Measurements from ENCODE around the gene GPR27. TPM values are rescaled to one million over a fixed set of nuclear protein-coding genes. Genes with fewer than 3 reads are reported as not detected.

The GPR27 gene
- total and polyA plus RNA-seq, 10 of the 15 experiments (the other 5 are each of a cell fraction or from before 2014, with no cell fraction given), result not detected

- peaks cover 1 to 2% of the 10 kb centered on the region in 2 experiments; a peak in 2 of 4 replicates for H3K27me3 ChIP-seq (replicated peaks in 1 of 2; ENCODE audit: control insufficient read depth in 2 of 2, insufficient read depth in 2 of 2, low read length in 1 of 2)
- no peak for DNase-seq (ENCODE audit: low read depth, low spot score)
- ChIA-PET RAD21 (ENCODE audit: unreplicated experiment) (no interaction called here), SMC1A (ENCODE audit: uncharacterized antibody, unreplicated experiment) (no interaction called here), POLR2A (no interaction called here), CTCF (no interaction called here)
- no TSS peak for BruUV-seq (replicated peaks)
- H3K9ac ChIP-seq (ENCODE audit: control insufficient read depth, insufficient read depth, low read length), result no peak overlapping the region
- no peaks in the 10 kb centered on the region for H3K79me2 ChIP-seq (ENCODE audit: control insufficient read depth, insufficient read depth, low read length)
- no peak overlapping the region for H2AFZ ChIP-seq (ENCODE audit: control insufficient read depth, low read depth, low read length)
- H3K4me1 ChIP-seq (ENCODE audit: control insufficient read depth, insufficient read depth, low read length), result no peaks in the 10 kb centered on the region
- H3K4me2 ChIP-seq (ENCODE audit: control insufficient read depth, insufficient read depth), result no peak overlapping the region
- H3K36me3 ChIP-seq (ENCODE audit: control insufficient read depth in 2 of 2, insufficient read depth in 2 of 2, low read length in 1 of 2), result no peaks in the 10 kb centered on the region
- no peak for ATAC-seq
- FAIRE-seq, result no peak
- H3K4me3 ChIP-seq, result no peak overlapping the region
- H3K9me3 ChIP-seq (replicated peaks; ENCODE audit: control insufficient read depth, insufficient read depth, low read length), result no peaks in the 10 kb centered on the region
- no peaks in the 10 kb centered on the region for H4K20me1 ChIP-seq (ENCODE audit: control insufficient read depth, insufficient read depth)
- H3K27ac ChIP-seq (ENCODE audit: control insufficient read depth, insufficient read depth), result no peak overlapping the region
- 26% methylated on average over 6 of the region's 6 CpGs for WGBS (ENCODE audit: insufficient coverage, insufficient replicate concordance, low lambda C conversion rate, missing lambda C conversion rate)
- intact Hi-C loops (cut with micrococcal nuclease; ENCODE audit: unreplicated experiment) (no loop called here), in situ Hi-C loops (cut with MboI) (no loop called here)
- TF ChIP-seq TCF12 (IDR thresholded peaks at IDR 0.05; ENCODE audit: low read depth, low read length) (no peak), FOXM1 (IDR thresholded peaks at IDR 0.05; ENCODE audit: low read depth, low read length) (no peak), SUZ12 (IDR thresholded peaks at IDR 0.05; ENCODE audit: unreplicated experiment) (no peak), POLR2A (IDR thresholded peaks at IDR 0.05; ENCODE audit: low read depth, low read length) (no peak), ZNF217 (IDR thresholded peaks at IDR 0.05) (no peak), E4F1 (IDR thresholded peaks at IDR 0.05; ENCODE audit: borderline replicate concordance, partially characterized antibody) (no peak), CREB1 (IDR thresholded peaks at IDR 0.05; ENCODE audit: low read depth) (no peak), RAD51 (IDR thresholded peaks at IDR 0.05) (no peak), SUPT20H (IDR thresholded peaks at IDR 0.05; ENCODE audit: borderline replicate concordance, control insufficient read depth, low read depth, low read length) (no peak), BMI1 (IDR thresholded peaks at IDR 0.05; ENCODE audit: borderline replicate concordance) (no peak), RFX5 (IDR thresholded peaks at IDR 0.05; ENCODE audit: low read depth, low read length) (no peak), CHD2 (IDR thresholded peaks at IDR 0.05; ENCODE audit: borderline replicate concordance, low read depth, low read length) (no peak), ZNF592 (IDR thresholded peaks at IDR 0.05) (no peak), REST (IDR thresholded peaks at IDR 0.05; ENCODE audit: low read depth, low read length) (no peak)
- TF ChIP-seq, protein P1, sequence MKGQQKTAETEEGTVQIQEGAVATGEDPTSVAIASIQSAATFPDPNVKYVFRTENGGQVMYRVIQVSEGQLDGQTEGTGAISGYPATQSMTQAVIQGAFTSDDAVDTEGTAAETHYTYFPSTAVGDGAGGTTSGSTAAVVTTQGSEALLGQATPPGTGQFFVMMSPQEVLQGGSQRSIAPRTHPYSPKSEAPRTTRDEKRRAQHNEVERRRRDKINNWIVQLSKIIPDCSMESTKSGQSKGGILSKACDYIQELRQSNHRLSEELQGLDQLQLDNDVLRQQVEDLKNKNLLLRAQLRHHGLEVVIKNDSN (IDR thresholded peaks at IDR 0.05; ENCODE audit: borderline replicate concordance, extremely low read length, insufficient read depth, low read depth, low read length), result no peak
Observed at GRCh38 chr3:71776538-71776937, 22.9 kb downstream of the GPR27 start.
